PC-3 (cell line): ENCODE measurements around the gene MACIR. TPM values are rescaled to one million over a fixed set of nuclear protein-coding genes. Genes with fewer than 3 reads are reported as not detected.

ENCODE experiments used
- ATAC-seq: fragments of 200-7000 bp; cut with Tn5 transposase; 2 replicates; pipeline ENCODE4 v1.9.1; 2020; ENCODE audit warnings: mild to moderate bottlenecking, moderate library complexity
- BruUV-seq: library from RNA; stranded (reverse); fragments of 400-500 nt; replicated peaks from 2 replicates; lab custom pipeline; 2021; lab: Mats Ljungman, UMichigan
- CTCF ChIA-PET: fragments of 300-600 bp; sonication (Branson Sonifier 250); formaldehyde crosslinking; loops from one replicate; lab custom pipeline; 2022; ENCODE audit warnings: antibody characterized with exemption; lab: Charles Lee
- POLR2A ChIA-PET: fragments of 300-600 bp; sonication (Branson Sonifier 250); formaldehyde crosslinking; loops from one replicate; lab custom pipeline; 2022; ENCODE audit warnings: antibody characterized with exemption; ENCODE audit not compliant: unreplicated experiment; lab: Charles Lee
- DNase-seq: peaks from one replicate; pipeline ENCODE4 v3.0.0-alpha.2; 2015
- H2AFZ ChIP-seq: fragments of 300-600 bp; sonication (generic); 2 replicates; pipeline ENCODE4 v1.6.0; 2016; ENCODE audit warnings: antibody characterized with exemption, low read length
- H3F3A ChIP-seq: fragments of 300-600 bp; sonication (generic); one replicate; pipeline ENCODE4 v1.6.0; 2017; ENCODE audit warnings: antibody characterized with exemption, low read length, control low read depth, mild to moderate bottlenecking; ENCODE audit not compliant: unreplicated experiment
- H3K27ac ChIP-seq: fragments of 300-600 bp; sonication (generic); 2 replicates; pipeline ENCODE4 v1.5.1; 2016; ENCODE audit warnings: mild to moderate bottlenecking, low read length
- H3K27me3 ChIP-seq: fragments of 300-600 bp; sonication (generic); 2 replicates; pipeline ENCODE4 v1.6.1; 2016; ENCODE audit warnings: low read length, mixed read lengths
- H3K36me3 ChIP-seq: fragments of 300-600 bp; sonication (generic); 2 replicates; pipeline ENCODE4 v1.6.1; 2016; ENCODE audit warnings: low read depth, mixed run types, low read length, mixed read lengths
- H3K4me1 ChIP-seq: fragments of 300-600 bp; sonication (generic); 2 replicates; pipeline ENCODE4 v1.5.1; 2016; ENCODE audit warnings: low read length; ENCODE audit not compliant: insufficient read depth
- H3K4me2 ChIP-seq: fragments of 300-600 bp; sonication (generic); 2 replicates; pipeline ENCODE4 v1.6.0; 2016; ENCODE audit warnings: low read length
- H3K4me3 ChIP-seq: fragments of 300-600 bp; sonication (generic); 2 replicates; pipeline ENCODE4 v1.5.1; 2016; ENCODE audit warnings: mild to moderate bottlenecking, low read length, mixed read lengths
- H3K79me2 ChIP-seq: fragments of 300-600 bp; sonication (generic); 2 replicates; pipeline ENCODE4 v1.6.1; 2017; ENCODE audit warnings: low read length, mixed read lengths
- H3K9ac ChIP-seq: fragments of 300-600 bp; sonication (generic); 2 replicates; pipeline ENCODE4 v1.6.0; 2016; ENCODE audit warnings: mild to moderate bottlenecking, low read length
- H3K9me2 ChIP-seq: fragments of 300-600 bp; sonication (generic); replicated peaks from 2 replicates; pipeline ENCODE4 v1.6.1; 2016; ENCODE audit warnings: mixed run types, low read length, mixed read lengths
- H3K9me3 ChIP-seq: fragments of 300-600 bp; sonication (generic); 2 replicates; pipeline ENCODE4 v1.6.1; 2016; ENCODE audit warnings: low read length, mixed read lengths
- H4K20me1 ChIP-seq: fragments of 300-600 bp; sonication (generic); 2 replicates; pipeline ENCODE4 v1.6.1; 2016; ENCODE audit warnings: low read length, mixed read lengths
- CTCF ChIP-seq: fragments of 300-600 bp; sonication (generic); conservative IDR thresholded peaks from 2 replicates; pipeline ENCODE4 v1.5.1; 2017; ENCODE audit warnings: antibody characterized with exemption, low read depth, mild to moderate bottlenecking, low read length
- EZH2 ChIP-seq: fragments of 300-600 bp; sonication (generic); IDR thresholded peaks from one replicate; pipeline ENCODE4 v1.6.1; 2017; ENCODE audit warnings: antibody characterized with exemption, mild to moderate bottlenecking, low read length; ENCODE audit not compliant: unreplicated experiment
- EZH2phosphoT487 ChIP-seq: fragments of 300-600 bp; sonication (generic); IDR thresholded peaks from 2 replicates; pipeline ENCODE4 v1.6.1; 2018; ENCODE audit warnings: mild to moderate bottlenecking, antibody characterized with exemption, low read length, borderline replicate concordance
- intact Hi-C: fragments of 100-400 bp; cut with micrococcal nuclease; formaldehyde crosslinking; loops from 2 replicates; pipeline ENCODE4 v1.9.0; 2023
- total RNA-seq: library from RNA; depleted of rRNA; stranded (reverse); fragments of >200 nt; gene quantifications from 2 replicates; pipeline ENCODE4 v1.2.3, GENCODE V29; 2014

MACIR gene
- total RNA-seq, 1 experiment from 2014 or later = 22.2 TPM

GRCh38 chr5:103210952-103211351, 47.6 kb upstream of the MACIR start:
- H3F3A ChIP-seq = no peaks in the 10 kb centered on the region
- ATAC-seq (no peak), DNase-seq (no peak)
- no TSS peak for BruUV-seq
- no peak for TF ChIP-seq EZH2
- TF ChIP-seq EZH2phosphoT487 = no peak
- TF ChIP-seq CTCF = no peak
- no peaks in the 10 kb centered on the region for H3K27me3 ChIP-seq
- POLR2A ChIA-PET = interaction anchor here (0.7 kb wide), 1 partner anchor 1303 kb away, joined by 4 read pairs; no protein-coding TSS in a partner anchor
- no peaks in the 10 kb centered on the region for H4K20me1 ChIP-seq
- no peak overlapping the region for H2AFZ ChIP-seq
- H3K4me1 ChIP-seq = 0 out of 2 replicates have a peak, but pooled peaks cover 1% of the 10 kb centered on the region
- CTCF ChIA-PET = no interaction called here
- H3K4me3 ChIP-seq = no peak overlapping the region
- no peaks in the 10 kb centered on the region for H3K36me3 ChIP-seq
- no peaks in the 10 kb centered on the region for H3K9me3 ChIP-seq
- no peak overlapping the region for H3K27ac ChIP-seq
- H3K79me2 ChIP-seq = no peaks in the 10 kb centered on the region
- no peak overlapping the region for H3K4me2 ChIP-seq
- intact Hi-C loops = no loop called here
- H3K9ac ChIP-seq = no peak overlapping the region
- H3K9me2 ChIP-seq = no peaks in the 10 kb centered on the region

GRCh38 chr5:103211576-103212561, 46.7 kb upstream of the MACIR start:
- Histone ChIP-seq H3K4me2 (no peak overlapping the region), H2AFZ (no peak overlapping the region), H3K4me1 (0 out of 2 replicates have a peak, but pooled peaks cover 3% of the 10 kb centered on the region), H3K27ac (no peak overlapping the region), H3K27me3 (no peaks in the 10 kb centered on the region), H3K79me2 (no peaks in the 10 kb centered on the region), H4K20me1 (no peaks in the 10 kb centered on the region), H3F3A (no peaks in the 10 kb centered on the region), H3K4me3 (no peak overlapping the region), H3K36me3 (no peaks in the 10 kb centered on the region), H3K9ac (no peak overlapping the region), H3K9me3 (no peaks in the 10 kb centered on the region), H3K9me2 (no peaks in the 10 kb centered on the region)
- no TSS peak for BruUV-seq
- CTCF ChIA-PET = no interaction called here
- intact Hi-C loops = no loop called here
- POLR2A ChIA-PET = interaction anchor here (0.5 to 0.7 kb wide), 2 partner anchors 47 to 1302 kb away, joined by 4 to 10 read pairs; partner anchors contain the start of gene MACIR
- TF ChIP-seq CTCF (no peak), EZH2phosphoT487 (no peak), EZH2 (no peak)
- no peak for ATAC-seq
- no peak for DNase-seq
